ENCODE measurements around the gene CACNA2D4.
"Not testable (repeated sequence)": the region's sequence is repeated elsewhere in the genome, so short reads cannot be mapped to it uniquely, and the experiment has no call there.

CACNA2D4 gene

DNA sequence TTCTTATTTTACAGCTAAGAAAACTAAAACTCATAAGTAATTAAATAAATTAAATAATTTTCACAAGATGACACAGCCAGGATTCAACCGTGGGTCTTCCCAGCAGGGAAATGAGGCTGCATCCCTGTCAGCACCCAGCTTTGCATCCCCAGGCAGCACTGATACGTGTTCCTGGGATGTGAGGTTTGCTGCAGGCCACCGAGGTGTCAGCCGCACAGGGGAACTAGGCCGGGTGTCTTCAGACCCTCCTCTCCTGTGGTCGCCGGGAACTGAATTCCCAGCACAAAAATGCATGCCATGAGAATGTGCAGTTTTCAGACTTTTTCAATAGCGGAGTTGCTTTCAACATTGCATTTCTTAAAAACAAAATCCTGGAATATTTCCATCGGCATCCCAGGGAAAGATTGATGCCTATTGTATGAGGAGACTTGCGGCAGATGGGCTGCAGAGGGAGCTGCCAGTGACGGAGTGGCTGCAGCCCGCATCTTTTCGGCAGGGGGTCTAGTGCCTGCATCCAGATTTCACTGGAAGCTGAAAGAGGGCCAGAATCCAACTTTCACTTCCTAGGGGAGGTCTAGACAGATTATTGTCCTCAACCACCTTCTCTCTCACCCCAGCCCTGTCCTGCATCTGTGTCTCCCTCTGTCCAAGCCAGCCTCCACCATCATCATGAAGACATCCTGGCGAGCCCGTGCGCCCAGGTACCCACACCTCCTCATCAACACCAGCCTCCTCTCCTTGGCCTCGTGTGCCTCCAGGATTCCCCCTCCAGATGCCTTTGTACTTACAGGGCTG lies 85.5 kb downstream of the CACNA2D4 start:
- DNase-seq (ENCODE audit: low spot score): no peak

- DNase-seq (ENCODE audit: low spot score): no peak
These were observed 87.2 kb downstream of the CACNA2D4 start for GRCh38 chr12:1830981-1831963.

GRCh38 chr12:1830401-1830845 lies 88.0 kb downstream of the CACNA2D4 start:
- no peak for DNase-seq (ENCODE audit: low spot score)

- DNase-seq (ENCODE audit: low spot score): no peak
These were observed 89.0 kb downstream of the CACNA2D4 start for GRCh38 chr12:1829306-1829900.

- DNase-seq (ENCODE audit: low spot score): no peak
These were observed 89.6 kb downstream of the CACNA2D4 start for GRCh38 chr12:1828856-1829255.

DNA sequence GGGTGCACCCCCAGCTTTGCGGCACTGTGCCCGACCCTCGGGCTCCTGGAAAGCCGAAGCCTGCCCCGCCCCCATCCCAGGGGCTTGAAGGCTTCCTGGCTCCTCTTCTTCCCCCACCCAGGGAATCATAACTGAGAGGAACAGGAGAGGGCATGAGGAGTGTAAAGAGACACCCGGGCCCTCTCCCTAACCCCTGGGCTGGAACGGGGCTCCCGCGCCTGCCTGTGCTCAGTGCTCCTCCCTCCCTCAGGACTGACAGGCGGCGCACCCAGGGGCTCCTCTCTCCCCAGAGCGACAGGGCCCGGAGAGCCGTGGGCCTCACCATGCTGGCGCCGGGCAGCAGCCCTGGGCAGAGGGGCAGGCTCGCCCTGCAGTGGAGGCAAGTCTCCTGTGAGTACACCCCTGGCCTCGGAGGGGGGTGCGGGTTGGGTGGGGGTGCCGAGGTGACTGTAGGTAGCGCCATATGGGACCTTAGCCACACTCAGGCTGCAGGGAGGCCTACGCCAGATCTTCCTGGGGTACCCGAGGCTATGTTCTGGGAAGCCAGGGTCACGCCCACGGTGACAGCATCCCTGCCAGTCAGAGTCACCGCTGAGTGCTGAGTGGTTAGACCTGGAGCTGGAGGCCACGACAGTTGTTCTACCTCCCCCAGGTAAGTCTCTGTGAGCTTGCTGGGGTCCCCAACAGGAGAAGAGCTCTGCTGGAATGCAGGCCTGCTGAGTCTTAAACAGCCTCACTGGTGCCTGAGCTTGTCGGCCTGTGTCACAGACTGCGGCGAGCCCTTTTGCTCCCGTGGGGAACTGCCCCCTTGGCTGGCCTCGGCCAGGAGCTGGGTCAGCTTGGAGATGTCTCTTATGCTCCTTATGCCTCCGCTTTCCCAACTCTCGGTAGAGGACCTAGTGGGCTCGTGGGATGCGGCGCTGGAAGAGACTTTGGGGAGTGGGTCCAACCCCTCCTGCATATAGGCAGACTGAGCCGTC lies 90.3 kb downstream of the CACNA2D4 start:
- no peak for DNase-seq (ENCODE audit: low spot score)

DNA sequence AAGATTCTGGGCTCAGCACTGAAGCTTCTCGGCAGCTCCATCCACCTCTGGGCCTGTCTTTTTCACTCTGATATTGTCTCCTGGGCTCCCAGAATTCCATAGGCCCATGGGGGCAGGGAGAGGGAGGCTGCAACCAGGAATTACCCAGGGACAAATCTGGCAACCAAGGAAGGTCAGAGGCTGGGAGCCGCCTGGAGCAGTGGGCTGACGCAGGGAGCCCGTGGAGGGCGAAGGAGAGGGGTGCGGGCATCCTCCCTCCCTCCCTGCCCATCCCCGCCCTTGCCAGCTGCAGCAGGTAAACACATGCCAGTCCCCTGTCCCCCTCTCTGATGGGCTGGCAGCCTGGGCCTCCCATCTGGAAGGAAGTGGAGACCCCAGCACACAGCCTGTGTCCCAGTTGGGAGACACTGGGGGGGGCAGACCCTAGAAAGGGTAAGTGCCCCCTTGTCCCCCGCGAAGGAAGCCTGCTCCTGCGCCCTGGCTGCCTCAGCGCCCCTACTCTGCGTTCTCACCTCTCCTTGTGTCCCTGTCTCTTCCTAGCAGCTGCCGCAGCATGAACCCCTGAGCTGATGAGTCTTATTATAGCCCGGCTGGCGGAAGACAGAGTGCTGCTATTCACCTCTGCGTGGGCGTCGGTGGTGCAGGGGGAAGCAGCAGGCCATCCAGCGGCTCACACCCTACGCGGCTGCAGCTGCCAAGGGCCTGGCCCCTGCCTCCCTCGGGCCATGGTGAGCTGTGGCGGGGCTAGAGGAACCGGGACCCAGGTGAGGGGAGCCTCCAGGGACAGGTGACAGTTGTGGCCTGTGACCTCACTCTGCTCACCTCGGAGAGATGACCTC lies 91.4 kb downstream of the CACNA2D4 start:
- no peak for DNase-seq (ENCODE audit: low spot score)

DNA sequence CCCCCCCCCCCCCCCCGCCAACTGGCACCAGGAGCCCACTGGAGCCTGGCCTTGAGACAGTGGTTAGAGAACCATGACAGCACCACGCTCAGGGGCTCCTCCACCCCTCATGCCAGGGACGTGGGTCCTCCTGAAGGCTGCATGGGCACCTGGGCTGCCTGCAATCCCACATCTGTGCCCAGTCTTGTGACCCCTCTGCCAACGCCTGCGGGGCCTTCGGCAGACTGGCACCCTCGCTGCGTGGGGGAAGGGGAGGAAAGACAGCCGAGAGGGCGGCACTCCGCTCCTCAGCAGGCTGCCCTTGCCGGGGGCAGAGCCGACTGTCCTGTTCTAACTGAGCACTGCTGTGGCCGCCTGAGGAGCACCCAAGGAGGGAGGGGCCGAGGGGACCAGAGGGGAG lies 92.1 kb downstream of the CACNA2D4 start:
- no peak for DNase-seq (ENCODE audit: low spot score)

- DNase-seq (ENCODE audit: low spot score): no peak
These were observed 92.9 kb downstream of the CACNA2D4 start for GRCh38 chr12:1825382-1826102.

DNA sequence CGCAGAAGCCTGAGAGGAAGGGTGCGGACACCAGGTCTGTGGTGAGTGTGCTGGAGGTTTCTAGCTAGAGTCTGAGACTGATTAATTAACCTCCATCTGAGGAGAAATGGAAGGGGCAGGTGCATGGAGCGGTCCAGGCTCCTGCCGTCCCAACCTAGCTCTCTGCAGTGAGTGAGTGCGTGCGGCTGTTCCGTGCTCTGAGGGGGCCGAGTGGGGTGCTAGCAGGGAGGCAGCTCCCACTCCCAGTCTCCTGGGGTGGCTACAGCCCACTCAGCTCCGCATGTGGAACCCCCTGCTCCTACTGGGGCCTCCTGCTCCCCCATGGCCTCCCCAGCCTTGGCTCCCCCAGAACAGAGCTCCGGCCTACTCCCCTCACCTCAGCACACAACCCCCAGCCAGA lies 95.2 kb downstream of the CACNA2D4 start:
- DNase-seq (ENCODE audit: low spot score): no peak

GRCh38 chr12:1822699-1823098 lies 95.8 kb downstream of the CACNA2D4 start:
- DNase-seq (ENCODE audit: low spot score): no peak

- DNase-seq (ENCODE audit: low spot score): no peak
These were observed 96.6 kb downstream of the CACNA2D4 start for GRCh38 chr12:1821805-1822204.

- DNase-seq (ENCODE audit: low spot score): no peak
These were observed 97.6 kb downstream of the CACNA2D4 start for GRCh38 chr12:1820896-1821291.

DNA sequence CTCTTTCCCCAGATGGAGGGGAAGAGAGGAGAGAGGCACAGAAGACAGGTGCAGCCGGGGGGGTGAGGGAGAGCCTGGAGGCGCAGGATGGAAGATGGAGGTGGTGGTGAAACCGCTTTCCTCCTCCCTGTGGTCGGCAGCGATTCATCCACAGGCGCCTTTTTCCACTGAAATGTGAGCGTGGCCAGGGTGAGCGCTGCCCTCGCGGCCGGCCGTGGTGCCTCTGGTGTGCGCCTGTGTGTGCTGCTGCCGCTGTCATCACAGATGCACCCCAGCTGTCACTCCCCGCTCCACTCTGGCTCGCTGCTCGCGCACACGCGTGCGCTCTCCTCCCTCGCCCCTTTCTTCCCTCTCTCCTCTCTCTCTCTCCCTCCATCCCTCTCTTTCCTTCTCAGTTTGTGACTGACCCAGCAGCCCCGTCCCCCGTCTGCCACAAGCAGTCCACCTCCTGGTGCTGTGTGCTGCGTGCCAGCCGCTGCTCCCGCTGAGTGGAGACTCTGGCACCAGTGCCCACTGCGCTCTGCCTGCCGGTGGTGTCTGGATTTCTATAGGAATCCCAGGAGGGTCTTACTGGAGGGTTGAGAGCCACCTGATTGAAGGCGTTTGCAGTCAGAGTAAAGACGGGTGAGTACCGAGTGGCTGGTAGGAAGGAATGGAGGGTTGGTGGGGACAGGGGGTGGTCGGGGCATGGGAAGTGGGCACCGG lies 98.1 kb downstream of the CACNA2D4 start, which contains the start of gene LRTM2:
LRTM2 (plus strand) TSS at position 375 of the 705 bp plus-strand sequence. CDS start 7,584 bp downstream, outside the sequence.
- DNase-seq (ENCODE audit: low spot score): no peak

DNA sequence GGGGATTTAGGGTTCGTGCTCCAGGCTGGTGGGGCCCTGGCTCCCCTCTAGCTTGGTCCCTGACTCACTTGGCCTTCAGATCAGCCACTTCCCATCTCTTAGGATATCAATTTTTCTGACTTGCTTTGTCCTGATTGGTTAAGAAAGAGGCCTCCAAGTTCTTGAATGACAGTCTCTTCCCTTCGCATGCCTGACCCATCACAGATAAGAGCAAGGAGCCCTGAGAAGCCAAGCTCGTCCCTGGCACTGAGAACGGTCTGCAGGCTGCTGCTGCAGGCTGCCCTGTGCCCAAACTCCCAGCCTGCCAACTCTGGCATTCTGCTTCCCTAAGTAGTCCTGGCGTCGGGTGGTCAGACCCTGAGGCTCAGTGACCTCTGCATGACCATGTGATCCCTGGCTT lies 98.9 kb downstream of the CACNA2D4 start:
- no peak for DNase-seq (ENCODE audit: low spot score)

DNA sequence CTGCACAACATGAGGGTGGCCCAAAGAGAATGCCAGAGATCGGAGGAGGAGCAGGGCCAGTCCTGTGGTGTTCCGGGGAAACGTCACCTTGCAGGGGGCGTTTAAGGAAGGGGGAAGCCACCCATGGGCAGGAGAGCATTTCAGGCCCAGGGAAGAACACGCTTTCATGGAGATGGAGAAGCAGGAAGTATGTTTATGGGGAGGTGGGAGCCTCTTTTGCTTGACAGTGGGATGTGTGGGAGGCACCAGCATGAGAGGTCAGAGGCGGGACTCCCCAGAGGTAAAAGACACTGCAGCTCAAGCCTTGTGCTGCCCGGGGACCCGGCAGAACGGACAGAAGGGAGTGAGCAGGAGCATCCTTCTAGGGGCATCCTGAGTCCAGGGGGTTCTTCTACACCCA lies 99.4 kb downstream of the CACNA2D4 start:
- no peak for DNase-seq (ENCODE audit: low spot score)

DNA sequence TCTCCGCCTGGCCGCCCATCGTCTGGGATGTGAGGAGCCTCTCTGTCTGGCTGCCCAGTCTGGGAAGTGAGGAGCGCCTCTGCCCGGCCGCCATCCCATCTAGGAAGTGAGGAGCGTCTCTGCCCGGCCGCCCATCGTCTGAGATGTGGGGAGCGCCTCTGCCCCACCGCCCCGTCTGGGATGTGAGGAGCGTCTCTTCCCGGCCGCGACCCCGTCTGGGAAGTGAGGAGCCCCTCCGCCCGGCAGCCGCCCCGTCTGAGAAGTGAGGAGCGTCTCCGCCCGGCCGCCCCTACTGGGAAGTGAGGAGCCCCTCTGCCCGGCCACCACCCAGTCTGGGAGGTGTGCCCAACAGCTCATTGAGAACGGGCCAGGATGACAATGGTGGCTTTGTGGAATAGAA lies 100.5 kb downstream of the CACNA2D4 start:
- not testable (repeated sequence) for DNase-seq (ENCODE audit: low spot score)

DNA sequence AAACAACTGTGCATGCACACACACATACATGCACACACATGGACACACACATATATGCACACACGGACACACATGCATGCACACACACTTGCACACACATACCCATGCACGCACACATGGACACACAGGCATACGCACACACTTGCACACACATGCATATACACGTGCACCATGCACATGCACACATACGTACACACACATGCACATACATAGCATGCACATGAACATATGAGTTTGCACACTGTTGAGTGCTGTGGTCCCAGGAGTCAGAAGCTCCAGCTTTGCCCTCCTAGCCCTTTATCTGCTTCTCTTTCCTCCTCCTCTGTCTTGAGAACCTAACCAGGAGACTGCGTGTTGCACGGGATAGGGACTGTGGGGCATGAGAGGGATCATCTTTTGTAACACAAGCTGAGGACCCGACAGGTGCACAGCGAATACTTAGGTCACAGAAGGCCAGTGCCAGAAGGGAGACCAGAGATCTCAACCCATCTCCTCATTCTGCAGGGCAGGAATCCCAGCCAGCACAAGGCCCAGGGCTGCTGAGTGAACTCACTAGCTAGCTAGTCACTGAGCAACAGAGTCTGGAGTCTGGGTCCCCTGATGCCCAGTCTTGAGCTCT lies 101.6 kb downstream of the CACNA2D4 start:
- no peak for DNase-seq (ENCODE audit: low spot score)
